Superior temporal gyrus (tissue), 1 donor: ENCODE measurements around the gene CTNNA3.

Experiments used
- DNase-seq: peaks from one replicate; pipeline ENCODE4 v3.0.0-alpha.2; 2016; ENCODE audit errors: extremely low spot score

The CTNNA3 gene

DNA sequence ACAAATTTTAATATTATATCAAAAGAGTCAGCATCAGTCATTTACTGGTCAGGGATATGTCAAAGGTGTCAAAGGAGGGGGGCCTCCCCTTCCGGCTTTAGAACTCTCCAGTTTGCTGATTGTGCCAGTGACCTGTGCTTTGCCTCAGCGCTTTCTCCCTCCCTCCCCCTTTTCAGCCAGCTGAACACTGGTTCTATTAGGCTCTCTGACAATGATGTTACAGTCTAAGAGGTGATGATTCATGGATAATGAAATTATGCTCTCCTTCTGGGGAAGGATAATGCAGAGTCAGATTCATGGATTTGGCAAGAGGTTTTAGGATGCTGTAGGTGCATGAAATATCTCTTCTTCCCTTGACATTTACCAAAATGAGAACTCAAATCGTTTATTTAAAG is 764.0 kb downstream of the CTNNA3 start:
- peak; percentile 89 for DNase-seq

DNA sequence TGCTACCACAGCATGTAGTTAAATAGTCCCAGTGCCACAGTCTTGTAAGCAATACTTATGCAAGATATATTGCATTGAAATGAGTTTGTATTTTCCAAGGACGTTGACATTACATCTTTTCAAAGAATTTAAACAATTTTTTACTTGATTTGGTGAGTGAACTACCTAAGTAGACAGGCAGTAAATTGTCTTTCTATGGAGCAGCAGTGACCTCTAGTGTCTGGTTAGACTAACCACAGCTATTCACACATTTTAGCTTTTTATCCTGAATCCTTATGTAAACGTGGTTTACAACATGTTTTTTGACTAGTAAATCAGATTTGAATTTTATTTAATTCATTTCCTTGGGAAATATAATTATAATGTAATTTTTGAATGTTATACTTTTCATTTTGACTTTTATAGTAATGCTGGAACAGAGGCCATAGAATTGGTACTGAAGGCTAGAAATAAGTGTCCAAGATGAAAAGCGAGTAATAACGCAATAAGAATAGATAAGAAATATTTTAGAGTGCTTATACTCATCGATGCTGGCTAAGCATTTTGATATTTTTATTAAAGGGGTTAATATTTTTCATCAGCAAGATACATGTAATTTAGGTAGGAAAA is 764.6 kb downstream of the CTNNA3 start:
- peak; percentile 96 for DNase-seq

DNA sequence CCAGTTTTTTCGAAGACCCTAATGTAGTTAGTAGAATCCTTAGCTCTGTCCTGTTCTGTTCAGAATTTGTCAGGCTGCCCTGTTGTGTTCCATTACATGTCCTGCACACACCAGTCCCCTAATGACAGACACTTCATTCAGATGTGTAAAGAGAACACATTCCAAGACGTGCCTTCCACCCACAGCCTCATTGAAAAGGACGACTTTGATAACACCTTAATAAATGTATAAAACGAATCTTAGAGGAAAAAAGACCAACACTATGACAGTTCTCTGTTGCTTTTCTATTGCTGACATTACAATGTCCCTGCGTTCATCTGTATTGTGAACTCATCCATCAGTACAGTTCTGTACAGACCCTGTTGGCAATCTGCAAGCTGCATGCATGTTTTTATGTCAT is 766.6 kb downstream of the CTNNA3 start:
- peak; percentile 82 for DNase-seq

DNA sequence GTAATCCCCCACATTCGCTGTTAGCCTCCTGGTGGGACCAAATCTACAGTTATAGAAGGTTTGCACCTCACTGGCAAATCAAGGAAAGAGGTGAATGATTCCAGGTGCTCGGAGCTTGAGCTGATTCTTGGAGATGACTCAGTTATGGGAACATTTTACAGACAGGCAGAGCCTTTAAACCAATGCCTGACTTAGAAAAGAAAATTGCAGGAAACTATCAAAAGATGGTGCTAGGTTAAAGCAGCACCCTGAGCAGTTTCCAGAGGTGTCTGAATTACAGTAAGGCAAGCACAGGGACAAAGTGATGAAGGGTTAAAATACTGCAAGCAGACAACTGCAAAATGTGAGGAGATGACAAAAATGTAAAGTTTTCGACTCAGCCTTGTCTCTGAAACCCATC is 767.2 kb downstream of the CTNNA3 start:
- DNase-seq, result peak; percentile 64

DNA sequence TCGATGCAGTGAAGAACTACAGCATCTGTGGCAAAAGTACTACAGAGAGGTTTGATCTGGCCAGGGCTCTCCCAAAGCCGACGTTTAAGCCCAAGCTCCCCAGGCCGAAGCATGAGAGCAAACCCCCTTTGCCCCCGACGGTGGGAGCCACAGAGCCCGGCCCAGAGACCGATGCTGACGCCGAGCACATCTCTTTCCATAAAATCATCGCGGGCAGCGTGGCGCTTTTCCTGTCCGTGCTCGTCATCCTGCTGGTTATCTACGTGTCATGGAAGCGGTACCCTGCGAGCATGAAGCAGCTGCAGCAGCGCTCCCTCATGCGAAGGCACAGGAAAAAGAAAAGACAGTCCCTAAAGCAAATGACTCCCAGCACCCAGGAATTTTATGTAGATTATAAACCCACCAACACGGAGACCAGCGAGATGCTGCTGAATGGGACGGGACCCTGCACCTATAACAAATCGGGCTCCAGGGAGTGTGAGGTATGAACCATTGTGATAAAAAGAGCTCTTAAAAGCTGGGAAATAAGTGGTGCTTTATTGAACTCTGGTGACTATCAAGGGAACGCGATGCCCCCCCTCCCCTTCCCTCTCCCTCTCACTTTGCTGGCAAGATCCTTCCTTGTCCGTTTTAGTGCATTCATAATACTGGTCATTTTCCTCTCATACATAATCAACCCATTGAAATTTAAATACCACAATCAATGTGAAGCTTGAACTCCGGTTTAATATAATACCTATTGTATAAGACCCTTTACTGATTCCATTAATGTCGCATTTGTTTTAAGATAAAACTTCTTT is 767.8 kb downstream of the CTNNA3 start:
- no peak for DNase-seq

DNA sequence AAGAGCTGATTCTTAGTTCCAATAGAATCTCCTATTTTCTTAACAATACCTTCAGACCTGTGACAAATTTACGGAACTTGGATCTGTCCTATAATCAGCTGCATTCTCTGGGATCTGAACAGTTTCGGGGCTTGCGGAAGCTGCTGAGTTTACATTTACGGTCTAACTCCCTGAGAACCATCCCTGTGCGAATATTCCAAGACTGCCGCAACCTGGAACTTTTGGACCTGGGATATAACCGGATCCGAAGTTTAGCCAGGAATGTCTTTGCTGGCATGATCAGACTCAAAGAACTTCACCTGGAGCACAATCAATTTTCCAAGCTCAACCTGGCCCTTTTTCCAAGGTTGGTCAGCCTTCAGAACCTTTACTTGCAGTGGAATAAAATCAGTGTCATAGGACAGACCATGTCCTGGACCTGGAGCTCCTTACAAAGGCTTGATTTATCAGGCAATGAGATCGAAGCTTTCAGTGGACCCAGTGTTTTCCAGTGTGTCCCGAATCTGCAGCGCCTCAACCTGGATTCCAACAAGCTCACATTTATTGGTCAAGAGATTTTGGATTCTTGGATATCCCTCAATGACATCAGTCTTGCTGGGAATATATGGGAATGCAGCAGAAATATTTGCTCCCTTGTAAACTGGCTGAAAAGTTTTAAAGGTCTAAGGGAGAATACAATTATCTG is 768.6 kb downstream of the CTNNA3 start:
- peak; percentile 78 for DNase-seq

DNA sequence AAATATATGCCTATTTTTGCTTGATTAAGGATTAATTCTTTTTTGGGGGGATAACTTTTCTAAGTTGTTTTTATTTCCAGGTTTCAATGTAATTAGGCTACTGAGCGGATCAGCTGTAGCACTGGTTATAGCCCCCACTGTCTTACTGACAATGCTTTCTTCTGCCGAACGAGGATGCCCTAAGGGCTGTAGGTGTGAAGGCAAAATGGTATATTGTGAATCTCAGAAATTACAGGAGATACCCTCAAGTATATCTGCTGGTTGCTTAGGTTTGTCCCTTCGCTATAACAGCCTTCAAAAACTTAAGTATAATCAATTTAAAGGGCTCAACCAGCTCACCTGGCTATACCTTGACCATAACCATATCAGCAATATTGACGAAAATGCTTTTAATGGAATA is 769.2 kb downstream of the CTNNA3 start:
- no peak for DNase-seq

DNA sequence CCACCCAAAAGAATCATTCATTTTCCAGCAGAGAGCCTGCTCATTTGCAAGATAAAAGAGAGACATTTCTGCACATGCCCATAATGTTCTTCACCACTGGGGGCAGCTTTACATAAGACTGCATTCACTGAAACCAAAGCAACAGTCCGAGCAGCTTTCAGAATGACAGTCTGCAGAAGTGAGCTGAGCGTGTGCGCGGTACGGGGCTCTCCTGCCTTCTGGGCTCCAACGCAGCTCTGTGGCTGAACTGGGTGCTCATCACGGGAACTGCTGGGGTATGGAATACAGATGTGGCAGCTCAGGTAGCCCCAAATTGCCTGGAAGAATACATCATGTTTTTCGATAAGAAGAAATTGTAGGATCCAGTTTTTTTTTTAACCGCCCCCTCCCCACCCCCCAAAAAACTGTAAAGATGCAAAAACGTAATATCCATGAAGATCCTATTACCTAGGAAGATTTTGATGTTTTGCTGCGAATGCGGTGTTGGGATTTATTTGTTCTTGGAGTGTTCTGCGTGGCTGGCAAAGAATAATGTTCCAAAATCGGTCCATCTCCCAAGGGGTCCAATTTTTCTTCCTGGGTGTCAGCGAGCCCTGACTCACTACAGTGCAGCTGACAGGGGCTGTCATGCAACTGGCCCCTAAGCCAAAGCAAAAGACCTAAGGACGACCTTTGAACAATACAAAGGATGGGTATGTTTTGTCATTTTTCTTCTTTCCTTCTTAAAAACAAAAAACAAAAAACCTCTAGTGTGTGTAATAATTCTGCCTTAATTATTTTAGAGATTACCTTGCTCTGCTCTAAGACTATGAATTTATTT is 769.9 kb downstream of the CTNNA3 start, which contains the start of gene LRRTM3:
TSS of gene LRRTM3 (plus strand) at position 141 of the 820 bp plus-strand sequence.
- peak; percentile 97 for DNase-seq

DNA sequence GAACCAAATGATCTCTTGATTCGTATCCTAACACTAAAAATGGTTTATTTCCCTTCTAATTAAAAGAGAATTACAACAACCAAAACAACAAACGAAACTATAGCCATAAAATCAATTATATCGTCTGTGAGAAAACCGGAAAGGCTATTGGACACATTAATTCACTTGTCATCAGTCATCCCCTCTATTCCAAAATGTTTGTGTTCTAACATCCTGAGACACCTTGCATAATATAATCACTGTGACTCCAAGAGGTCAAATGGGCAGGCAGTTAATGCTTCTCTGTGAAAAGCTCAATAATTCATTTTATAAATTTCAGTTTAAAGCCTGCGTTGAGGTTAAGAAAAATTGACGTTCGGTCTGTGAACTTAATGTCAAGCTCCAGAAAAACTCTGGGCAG is 770.6 kb downstream of the CTNNA3 start:
- no peak for DNase-seq

DNA sequence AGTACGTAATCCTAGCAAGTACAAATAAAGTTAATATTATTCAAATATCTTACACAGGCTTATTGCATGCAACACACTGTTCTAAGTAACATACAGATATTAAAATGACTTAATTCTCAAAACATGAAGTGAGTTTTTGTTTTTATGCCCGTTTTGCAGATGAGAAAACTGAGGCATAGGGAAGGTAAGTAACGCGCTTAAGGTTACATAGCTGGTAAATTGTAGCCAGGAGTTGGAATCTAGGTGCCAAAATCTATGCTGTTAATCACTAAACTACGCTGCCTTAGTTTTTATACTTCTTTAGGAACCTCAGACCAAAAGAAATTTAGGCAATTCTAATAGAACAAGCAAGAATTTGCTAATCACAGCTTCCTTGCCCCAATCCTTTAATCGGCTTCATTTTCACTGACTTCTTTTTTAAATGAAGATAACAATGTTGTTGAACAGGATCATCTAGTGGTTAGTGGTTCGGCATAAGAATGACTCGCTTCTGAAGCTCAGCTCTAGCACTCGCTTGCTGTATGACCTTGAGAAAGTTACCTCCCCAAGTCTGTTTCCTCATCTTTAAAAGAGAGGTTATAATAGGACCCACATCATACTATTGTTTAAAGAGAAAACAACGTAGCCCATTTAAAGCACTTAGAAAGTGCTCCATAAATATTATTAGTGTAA is 771.2 kb downstream of the CTNNA3 start:
- DNase-seq, result no peak

DNA sequence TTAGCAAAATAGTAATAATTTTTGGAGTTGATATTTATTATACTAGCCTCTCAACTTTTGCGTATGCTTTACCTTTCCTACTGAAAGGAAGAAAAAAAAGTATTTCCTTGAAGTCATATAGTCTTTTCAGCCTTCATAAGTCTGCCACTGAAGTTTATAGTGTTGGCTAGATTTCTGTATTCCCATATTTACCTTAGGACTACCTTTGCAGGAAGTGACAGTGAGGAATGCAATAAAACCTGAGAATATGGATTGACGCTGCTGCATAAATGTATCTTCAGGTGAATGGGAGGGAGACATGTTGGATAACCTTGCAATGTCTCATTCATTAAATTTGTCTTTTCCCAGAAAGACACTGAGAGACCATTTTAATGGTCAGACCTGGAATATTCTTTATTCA is 776.7 kb downstream of the CTNNA3 start:
- DNase-seq, result no peak

DNA sequence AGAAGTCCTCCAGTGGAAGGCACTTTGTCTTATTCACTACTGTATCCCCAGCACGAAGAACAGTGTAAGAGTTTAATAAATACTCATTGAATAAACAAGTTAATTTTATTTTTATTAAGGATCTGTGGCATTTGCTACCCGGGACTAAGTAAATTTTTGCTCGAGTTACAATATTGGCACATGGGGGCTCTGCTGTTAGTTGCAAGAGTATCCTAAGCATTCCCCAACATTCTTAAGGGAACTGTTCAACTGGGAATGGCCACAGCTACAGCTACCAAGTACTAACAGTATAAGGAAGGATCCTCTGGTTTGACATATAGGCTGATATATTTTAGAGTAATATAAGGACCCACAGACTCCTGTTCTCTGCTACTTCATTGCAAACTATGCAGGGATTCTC is 778.9 kb downstream of the CTNNA3 start:
- DNase-seq, result peak; percentile 52

DNA sequence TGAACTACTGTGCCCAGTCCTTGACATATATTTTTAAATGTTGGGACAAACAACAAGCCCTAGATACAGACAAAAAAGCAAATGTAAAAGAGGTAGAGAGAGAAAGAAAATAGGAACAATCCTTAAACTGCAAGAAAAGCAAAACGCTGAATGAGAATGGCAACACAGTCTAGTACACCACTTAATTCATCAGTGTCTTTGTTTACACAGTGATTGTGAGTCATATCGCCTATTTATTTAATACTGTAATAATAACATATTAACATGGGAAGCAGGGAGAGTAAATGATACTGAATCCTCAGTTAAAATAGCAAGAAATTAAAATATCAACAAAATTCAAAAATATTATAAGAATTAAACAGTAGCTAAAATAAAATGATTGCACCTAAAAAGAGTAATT is 780.0 kb downstream of the CTNNA3 start:
- no peak for DNase-seq

DNA sequence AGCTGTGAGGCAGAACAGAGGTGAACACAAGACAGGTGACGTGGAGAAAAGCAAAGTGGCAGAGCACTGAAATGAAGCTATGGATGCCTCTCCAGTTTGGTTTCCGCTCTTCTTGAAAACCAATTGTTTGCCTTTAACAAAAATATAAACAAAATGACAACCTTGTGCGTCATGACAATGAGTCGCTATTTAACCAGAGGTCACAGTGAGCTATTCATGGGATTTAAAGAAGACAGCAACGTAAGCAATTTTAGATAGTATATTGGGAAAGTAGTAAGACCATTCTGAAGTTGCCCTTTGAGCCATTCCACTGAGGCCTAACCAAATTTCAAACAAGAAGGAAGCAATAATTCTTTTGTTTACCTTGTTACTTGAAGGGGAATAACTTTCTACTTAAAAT is 785.3 kb downstream of the CTNNA3 start:
- DNase-seq, result no peak

DNA sequence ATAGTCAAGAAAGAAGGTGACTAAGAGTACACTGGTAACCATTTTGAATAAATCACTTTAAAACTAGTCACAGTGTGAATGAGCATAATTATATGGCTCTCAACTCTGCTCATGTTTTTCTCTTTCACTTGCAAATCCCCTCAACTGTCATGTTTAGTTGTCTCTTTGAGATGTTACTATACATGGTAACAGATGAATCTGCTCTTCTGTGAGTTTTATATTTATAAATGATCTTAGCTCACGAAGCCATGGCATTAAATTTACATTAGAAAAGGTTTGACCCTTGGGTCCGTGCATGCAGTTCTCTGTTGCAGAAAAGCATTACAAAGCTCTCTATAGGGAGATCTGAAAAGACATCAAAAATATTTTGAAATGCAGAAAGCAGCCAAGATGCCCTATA is 803.1 kb downstream of the CTNNA3 start:
- no peak for DNase-seq

DNA sequence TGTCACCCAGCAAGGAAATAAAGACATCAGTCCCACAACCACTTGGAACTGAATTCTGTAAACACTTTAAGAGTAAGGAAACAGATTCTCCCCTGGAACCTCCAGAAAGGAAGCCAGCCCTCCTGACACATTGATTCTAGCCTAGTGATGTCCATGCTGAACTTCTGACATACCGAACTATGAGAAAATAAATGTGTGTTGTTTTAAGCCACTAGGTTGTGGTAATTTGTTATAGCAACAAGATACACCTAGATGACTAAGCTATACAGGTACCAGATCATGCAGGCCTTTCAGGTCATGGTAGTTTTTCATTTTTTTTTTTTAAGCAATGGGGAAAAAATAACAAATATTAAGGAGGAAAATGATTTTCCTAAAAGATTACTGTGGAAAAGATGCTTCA is 807.8 kb downstream of the CTNNA3 start:
- no peak for DNase-seq

DNA sequence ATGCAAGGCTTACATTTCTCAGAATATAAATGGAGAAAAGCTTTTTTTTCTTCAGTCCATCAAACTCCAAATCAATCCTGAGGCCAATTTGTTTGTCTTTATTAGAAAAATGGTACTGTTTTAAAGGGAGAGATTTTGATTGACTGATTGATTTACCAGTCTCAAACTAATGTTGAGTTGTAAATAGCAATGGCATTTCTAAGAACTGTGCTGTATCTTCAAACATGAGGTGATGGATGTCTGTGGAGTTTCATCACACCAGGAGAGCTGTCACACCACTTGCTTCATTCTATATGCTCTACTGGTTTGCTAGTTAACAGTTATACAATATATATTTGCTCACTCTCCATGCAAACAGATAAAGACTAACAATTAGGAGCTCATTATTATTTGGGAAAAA is 809.1 kb downstream of the CTNNA3 start:
- no peak for DNase-seq

DNA sequence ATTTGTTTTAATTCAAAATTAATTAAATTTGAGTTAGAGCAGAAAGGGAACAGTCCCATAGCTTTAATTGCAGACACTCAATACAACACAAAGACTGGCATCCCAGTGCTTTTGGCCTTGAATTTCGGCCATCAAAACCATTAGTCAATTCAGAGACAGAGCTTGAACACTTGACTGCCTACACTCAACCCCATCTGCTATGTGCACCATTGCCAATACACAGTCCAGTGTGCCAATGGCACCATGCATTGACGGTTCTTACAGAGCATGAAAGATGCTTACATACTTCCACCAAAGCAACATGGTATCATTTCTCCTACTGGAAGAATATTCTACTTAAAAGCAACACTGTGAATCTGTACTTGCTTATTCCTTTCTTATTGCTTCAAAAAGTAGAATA is 813.7 kb downstream of the CTNNA3 start:
- no peak for DNase-seq

DNA sequence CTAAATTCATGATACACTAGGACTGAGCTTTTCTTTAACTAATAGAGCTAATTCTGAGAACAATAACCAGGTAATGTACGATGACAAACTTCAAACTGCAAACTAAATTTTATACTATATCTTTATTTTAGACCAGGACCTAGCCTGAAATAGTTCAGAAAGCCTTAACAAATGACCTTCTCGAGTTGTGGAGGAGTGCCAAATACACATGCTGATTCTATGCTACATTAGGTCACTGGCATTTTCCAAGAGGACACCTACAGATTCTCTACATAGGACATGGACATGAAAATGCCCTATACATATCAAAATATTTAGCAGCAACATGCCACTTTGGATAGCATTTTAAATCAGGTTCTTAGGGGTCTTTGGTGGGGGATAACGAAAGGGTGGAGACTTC is 814.2 kb downstream of the CTNNA3 start:
- no peak for DNase-seq

DNA sequence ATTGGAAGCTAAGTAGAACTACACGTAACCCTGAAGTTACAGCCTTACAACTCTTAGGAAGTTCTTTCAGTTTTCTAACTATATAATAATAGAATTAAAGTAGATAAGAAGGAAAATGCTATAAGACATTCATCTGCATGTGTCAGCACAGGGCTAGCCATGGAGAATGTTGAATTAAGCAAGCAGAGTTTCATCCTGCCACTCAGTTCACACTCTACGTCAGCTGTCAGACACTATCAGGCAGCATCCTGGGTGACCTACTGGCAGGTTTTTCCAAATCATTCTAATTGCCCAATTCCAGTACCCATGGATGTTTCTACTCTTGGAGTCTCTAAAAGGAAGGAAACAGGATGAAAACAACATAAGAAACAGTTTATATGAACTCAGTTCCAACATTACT is 815.2 kb downstream of the CTNNA3 start:
- no peak for DNase-seq

DNA sequence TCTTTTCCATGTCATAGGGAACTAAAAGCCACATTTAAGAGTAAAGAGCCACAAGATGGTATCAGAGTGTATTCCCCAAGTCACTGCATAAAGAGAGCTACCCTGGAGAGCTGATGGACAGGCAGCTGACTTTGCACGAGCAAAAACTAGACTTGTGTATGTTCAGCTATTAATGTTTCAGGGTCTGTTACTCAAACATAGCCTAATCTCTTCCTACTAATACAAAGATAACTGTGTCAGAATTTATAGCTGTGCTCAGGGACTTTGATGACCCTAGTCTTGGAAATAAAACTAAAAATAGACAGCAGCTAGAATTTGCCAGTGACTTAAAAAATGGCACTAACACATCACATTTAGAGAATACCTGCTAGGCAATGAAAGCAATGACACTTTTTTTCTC is 815.7 kb downstream of the CTNNA3 start:
- DNase-seq, result no peak

DNA sequence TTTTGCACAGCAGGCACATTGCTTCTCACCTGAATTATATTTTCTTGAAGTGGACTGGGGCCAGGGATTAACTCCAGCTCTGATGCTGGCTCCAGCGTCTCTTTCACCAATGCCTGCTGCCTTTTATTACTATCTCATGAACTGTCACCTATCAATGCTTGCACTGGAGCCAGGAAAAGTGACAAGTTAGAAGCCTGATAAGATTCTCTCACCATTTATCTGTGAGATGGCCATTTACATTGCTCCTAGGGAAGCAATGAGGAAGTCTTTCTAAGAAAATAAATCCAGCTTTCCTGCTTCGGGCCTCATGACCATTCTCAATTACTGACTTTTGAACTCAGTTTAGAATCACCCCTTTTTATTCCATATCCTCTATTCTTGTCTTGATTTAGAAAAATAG is 818.6 kb downstream of the CTNNA3 start:
- DNase-seq, result no peak
